ENCODE data around the gene SORCS2.

The SORCS2 gene

GRCh38 chr4:7309636-7310390 is 117.5 kb downstream of the SORCS2 start:
- no peak for DNase-seq

GRCh38 chr4:7310451-7310850 is 118.1 kb downstream of the SORCS2 start:
- no peak for DNase-seq

- DNase-seq = no peak
These were observed 118.9 kb downstream of the SORCS2 start for GRCh38 chr4:7311205-7311604.

GRCh38 chr4:7312691-7313090 is 120.4 kb downstream of the SORCS2 start:
- DNase-seq = no peak

GRCh38 chr4:7313347-7313811 is 121.0 kb downstream of the SORCS2 start:
- no peak for DNase-seq

GRCh38 chr4:7313991-7314390 is 121.7 kb downstream of the SORCS2 start:
- DNase-seq = no peak

GRCh38 chr4:7315286-7315685 is 122.9 kb downstream of the SORCS2 start:
- DNase-seq = no peak

- no peak for DNase-seq
These were observed 123.6 kb downstream of the SORCS2 start for GRCh38 chr4:7315935-7316334.

GRCh38 chr4:7319024-7319423 is 126.7 kb downstream of the SORCS2 start:
- no peak for DNase-seq

GRCh38 chr4:7320206-7320797 is 128.0 kb downstream of the SORCS2 start:
- no peak for DNase-seq

GRCh38 chr4:7322166-7322991 is 130.0 kb downstream of the SORCS2 start:
- no peak for DNase-seq

GRCh38 chr4:7323461-7323871 is 131.1 kb downstream of the SORCS2 start:
- DNase-seq = no peak

GRCh38 chr4:7323872-7324650 is 131.7 kb downstream of the SORCS2 start:
- no peak for DNase-seq

- DNase-seq = peak; percentile 9
These were observed 132.3 kb downstream of the SORCS2 start for GRCh38 chr4:7324651-7325121.

- DNase-seq = no peak
These were observed 133.2 kb downstream of the SORCS2 start for GRCh38 chr4:7325541-7325940.

GRCh38 chr4:7326306-7326692 is 134.0 kb downstream of the SORCS2 start:
- no peak for DNase-seq

- no peak for DNase-seq
These were observed 134.5 kb downstream of the SORCS2 start for GRCh38 chr4:7326693-7327340.

GRCh38 chr4:7327341-7327885 is 135.1 kb downstream of the SORCS2 start:
- no peak for DNase-seq

GRCh38 chr4:7328162-7328912 is 136.0 kb downstream of the SORCS2 start:
- DNase-seq = no peak

GRCh38 chr4:7328913-7329638 is 136.7 kb downstream of the SORCS2 start:
- no peak for DNase-seq

Measured in CD4-positive, alpha-beta T cell treated with Interferon gamma for 1 hour (primary cell).